A549 (cell line): ENCODE data around the gene HERC4.

Experiments used
- CBX8 ChIP-seq: fragments of 200-600 bp; sonication (generic); IDR thresholded peaks from 2 replicates; pipeline ENCODE4 v1.6.1; 2016
- CHD4 ChIP-seq: fragments of 200-600 bp; sonication (generic); IDR thresholded peaks from 2 replicates; pipeline ENCODE4 v1.6.1; 2016; ENCODE audit warnings: antibody characterized with exemption, mild to moderate bottlenecking, borderline replicate concordance
- CTCF ChIP-seq: fragments of >200 bp; sonication (Bioruptor Twin); formaldehyde crosslinking; IDR thresholded peaks from 3 replicates; pipeline ENCODE4 v1.5.1; 2016
- EP300 ChIP-seq, 2 experiments: fragments of >200 bp; sonication (Bioruptor Twin); formaldehyde crosslinking; IDR thresholded peaks; 2 replicates in 1 of 2; 3 replicates in 1 of 2; pipeline ENCODE4 v1.6.1; 2016 to 2017
- JUN ChIP-seq, 2 experiments: fragments of >200 bp; sonication (Bioruptor Twin); formaldehyde crosslinking; IDR thresholded peaks; 2 replicates in 1 of 2; 3 replicates in 1 of 2; pipeline ENCODE4 v1.6.1; 2016 to 2017
- MAX ChIP-seq: IDR thresholded peaks from 2 replicates; pipeline ENCODE4 v1.6.1; 2012
- PHF8 ChIP-seq: fragments of 200-600 bp; sonication (generic); IDR thresholded peaks from 2 replicates; pipeline ENCODE4 v1.6.1; 2016; ENCODE audit warnings: low read depth, mild to moderate bottlenecking, antibody characterized with exemption, moderate library complexity, borderline replicate concordance
- POLR2A ChIP-seq: IDR thresholded peaks from 2 replicates; pipeline ENCODE4 v1.6.1; 2012; ENCODE audit warnings: mild to moderate bottlenecking, low read length
- RAD21 ChIP-seq, 2 experiments: fragments of >200 bp in 1 of 2; sonication (Bioruptor Twin) in 1 of 2; formaldehyde crosslinking in 1 of 2; IDR thresholded peaks in 1 of 2; conservative IDR thresholded peaks in 1 of 2; 2 replicates in 1 of 2; 3 replicates in 1 of 2; pipeline ENCODE4 v1.6.1; 2012 to 2018; ENCODE audit warnings: inconsistent platforms in 1 of 2
- TF ChIP-seq, protein P1 (sequence below): fragments of >200 bp; sonication (Bioruptor Twin); formaldehyde crosslinking; IDR thresholded peaks from 3 replicates; pipeline ENCODE4 v1.6.1; 2016

DNA sequence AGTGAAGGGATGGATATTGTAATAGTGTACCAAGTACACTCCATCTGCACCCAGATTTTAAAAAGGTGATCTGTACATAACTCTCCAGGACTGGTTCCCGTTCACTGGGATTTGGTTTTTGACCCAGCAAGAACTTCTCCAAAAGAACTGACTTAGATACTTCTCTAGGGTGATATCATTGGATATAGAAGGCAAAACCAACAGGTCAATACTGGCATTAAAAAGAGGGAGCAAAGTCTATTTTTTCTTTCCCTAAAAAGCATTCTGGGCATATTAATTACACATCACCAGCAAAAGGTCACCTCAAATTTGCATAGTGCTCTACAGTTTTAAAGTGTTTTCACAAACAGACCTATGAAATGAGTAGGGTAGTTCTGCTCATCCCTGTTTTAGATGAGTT, 37.8 kb upstream of the HERC4 start:
- TF ChIP-seq EP300 (IDR thresholded peaks at IDR 0.05) (no peak), POLR2A (no peak), CTCF (no peak), RAD21 (conservative IDR thresholded peaks at IDR 0.05 in 1 of 2, IDR thresholded peaks at IDR 0.05 in 1 of 2) (no peak), MAX (no peak), CBX8 (no peak), CHD4 (no peak), PHF8 (no peak), JUN (IDR thresholded peaks at IDR 0.05) (no peak)
- TF ChIP-seq, protein P1, sequence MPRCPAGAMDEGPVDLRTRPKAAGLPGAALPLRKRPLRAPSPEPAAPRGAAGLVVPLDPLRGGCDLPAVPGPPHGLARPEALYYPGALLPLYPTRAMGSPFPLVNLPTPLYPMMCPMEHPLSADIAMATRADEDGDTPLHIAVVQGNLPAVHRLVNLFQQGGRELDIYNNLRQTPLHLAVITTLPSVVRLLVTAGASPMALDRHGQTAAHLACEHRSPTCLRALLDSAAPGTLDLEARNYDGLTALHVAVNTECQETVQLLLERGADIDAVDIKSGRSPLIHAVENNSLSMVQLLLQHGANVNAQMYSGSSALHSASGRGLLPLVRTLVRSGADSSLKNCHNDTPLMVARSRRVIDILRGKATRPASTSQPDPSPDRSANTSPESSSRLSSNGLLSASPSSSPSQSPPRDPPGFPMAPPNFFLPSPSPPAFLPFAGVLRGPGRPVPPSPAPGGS: no peak
